NCI-H510A treated with DMSO at 0.1 percent for 48 hours (cell line): ENCODE results near the gene AXDND1.
"Not testable (repeated sequence)": the region's sequence is repeated elsewhere in the genome, so short reads cannot be mapped to it uniquely, and the experiment has no call there.

Experiments
- DNase-seq: peaks from one replicate; lab custom pipeline; 2025; lab: John Stamatoyannopoulos, UW

Gene AXDND1

GRCh38 chr1:179365342-179366092 is at the start of gene AXDND1:
AXDND1 (plus strand) TSS chr1:179365971; CDS start chr1:179366510, 539 bp downstream.
- DNase-seq: peak; percentile 83

GRCh38 chr1:179318491-179318890 is 47.3 kb upstream of the AXDND1 start:
- DNase-seq: no peak

GRCh38 chr1:179321533-179322216 is 44.1 kb upstream of the AXDND1 start:
- no peak for DNase-seq

GRCh38 chr1:179322557-179322956 is 43.2 kb upstream of the AXDND1 start:
- DNase-seq: no peak

GRCh38 chr1:179323436-179323835 is 42.3 kb upstream of the AXDND1 start:
- no peak for DNase-seq

- no peak for DNase-seq
Measured at GRCh38 chr1:179325836-179326235, 39.9 kb upstream of the AXDND1 start.

- no peak for DNase-seq
Measured at GRCh38 chr1:179326746-179327145, 39.0 kb upstream of the AXDND1 start.

- DNase-seq: no peak
Measured at GRCh38 chr1:179327196-179327595, 38.6 kb upstream of the AXDND1 start.

GRCh38 chr1:179327679-179328078 is 38.1 kb upstream of the AXDND1 start:
- DNase-seq: no peak

GRCh38 chr1:179329862-179330261 is 35.9 kb upstream of the AXDND1 start:
- DNase-seq: no peak

- DNase-seq: no peak
Measured at GRCh38 chr1:179334440-179334839, 31.3 kb upstream of the AXDND1 start.

GRCh38 chr1:179337288-179337687 is 28.5 kb upstream of the AXDND1 start:
- DNase-seq: no peak

- DNase-seq: no peak
Measured at GRCh38 chr1:179337942-179338560, 27.7 kb upstream of the AXDND1 start.

GRCh38 chr1:179340918-179341317 is 24.9 kb upstream of the AXDND1 start:
- DNase-seq: no peak

- DNase-seq: no peak
Measured at GRCh38 chr1:179341943-179342547, 23.7 kb upstream of the AXDND1 start.

- DNase-seq: no peak
Measured at GRCh38 chr1:179342740-179343404, 22.9 kb upstream of the AXDND1 start.

- no peak for DNase-seq
Measured at GRCh38 chr1:179351281-179351680, 14.5 kb upstream of the AXDND1 start.

GRCh38 chr1:179352236-179352635 is 13.5 kb upstream of the AXDND1 start:
- DNase-seq: no peak

GRCh38 chr1:179353546-179353945 is 12.2 kb upstream of the AXDND1 start:
- no peak for DNase-seq

- not testable (repeated sequence) for DNase-seq
Measured at GRCh38 chr1:179361631-179362030, 4.1 kb upstream of the AXDND1 start.

- DNase-seq: no peak
Measured at GRCh38 chr1:179366093-179366800, 476 bp downstream of the AXDND1 start.
